ENCODE results near the gene UBXN1.

The UBXN1 gene

DNA sequence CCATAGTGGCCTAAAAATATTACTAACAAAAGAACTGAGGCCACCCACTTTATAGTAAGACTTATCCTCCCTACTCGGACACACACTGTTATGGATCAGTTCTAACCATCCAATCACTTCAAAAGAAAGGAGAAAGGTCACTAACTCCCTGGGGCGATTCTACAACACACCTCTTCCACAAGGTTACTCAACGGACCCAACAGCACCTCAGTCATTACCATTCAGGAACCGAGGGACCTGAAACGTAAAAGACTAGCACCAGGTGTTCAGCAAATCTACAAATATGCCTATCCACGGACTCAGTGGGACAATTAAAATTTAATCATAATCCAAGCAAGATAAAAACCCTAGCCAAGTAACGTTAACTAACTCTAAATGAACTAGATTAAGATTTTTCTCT, 46.8 kb upstream of the UBXN1 start:
- TF ChIP-seq, protein P1, sequence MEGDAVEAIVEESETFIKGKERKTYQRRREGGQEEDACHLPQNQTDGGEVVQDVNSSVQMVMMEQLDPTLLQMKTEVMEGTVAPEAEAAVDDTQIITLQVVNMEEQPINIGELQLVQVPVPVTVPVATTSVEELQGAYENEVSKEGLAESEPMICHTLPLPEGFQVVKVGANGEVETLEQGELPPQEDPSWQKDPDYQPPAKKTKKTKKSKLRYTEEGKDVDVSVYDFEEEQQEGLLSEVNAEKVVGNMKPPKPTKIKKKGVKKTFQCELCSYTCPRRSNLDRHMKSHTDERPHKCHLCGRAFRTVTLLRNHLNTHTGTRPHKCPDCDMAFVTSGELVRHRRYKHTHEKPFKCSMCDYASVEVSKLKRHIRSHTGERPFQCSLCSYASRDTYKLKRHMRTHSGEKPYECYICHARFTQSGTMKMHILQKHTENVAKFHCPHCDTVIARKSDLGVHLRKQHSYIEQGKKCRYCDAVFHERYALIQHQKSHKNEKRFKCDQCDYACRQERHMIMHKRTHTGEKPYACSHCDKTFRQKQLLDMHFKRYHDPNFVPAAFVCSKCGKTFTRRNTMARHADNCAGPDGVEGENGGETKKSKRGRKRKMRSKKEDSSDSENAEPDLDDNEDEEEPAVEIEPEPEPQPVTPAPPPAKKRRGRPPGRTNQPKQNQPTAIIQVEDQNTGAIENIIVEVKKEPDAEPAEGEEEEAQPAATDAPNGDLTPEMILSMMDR (IDR thresholded peaks at IDR 0.05; ENCODE audit: borderline replicate concordance, insufficient read depth, low read depth, low read length): no peak
- H3K4me3 ChIP-seq (ENCODE audit: low read depth, low read length): peak overlapping the region; percentile 98

DNA sequence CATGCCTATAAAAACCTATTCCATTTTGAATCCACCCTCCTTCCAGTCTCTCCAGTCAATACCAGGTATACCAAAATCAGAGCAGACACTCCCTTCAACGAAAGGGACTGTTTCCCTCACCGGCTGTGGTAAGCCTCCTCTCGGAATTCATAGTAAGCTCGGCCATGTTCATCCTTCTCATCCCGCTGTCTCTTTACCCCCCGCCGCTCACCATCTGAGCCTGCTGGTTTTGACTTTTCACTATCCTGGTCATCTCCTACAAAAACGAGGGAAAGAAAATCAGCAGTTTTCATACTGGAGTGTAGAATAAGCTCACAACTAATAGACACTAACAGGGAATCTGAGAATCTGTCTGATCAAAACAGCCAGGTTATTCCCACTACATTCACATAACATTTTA, 45.3 kb upstream of the UBXN1 start:
- TF ChIP-seq, protein P1 (IDR thresholded peaks at IDR 0.05; ENCODE audit: borderline replicate concordance, insufficient read depth, low read depth, low read length): no peak
- no peak overlapping the region for H3K4me3 ChIP-seq (ENCODE audit: low read depth, low read length)

DNA sequence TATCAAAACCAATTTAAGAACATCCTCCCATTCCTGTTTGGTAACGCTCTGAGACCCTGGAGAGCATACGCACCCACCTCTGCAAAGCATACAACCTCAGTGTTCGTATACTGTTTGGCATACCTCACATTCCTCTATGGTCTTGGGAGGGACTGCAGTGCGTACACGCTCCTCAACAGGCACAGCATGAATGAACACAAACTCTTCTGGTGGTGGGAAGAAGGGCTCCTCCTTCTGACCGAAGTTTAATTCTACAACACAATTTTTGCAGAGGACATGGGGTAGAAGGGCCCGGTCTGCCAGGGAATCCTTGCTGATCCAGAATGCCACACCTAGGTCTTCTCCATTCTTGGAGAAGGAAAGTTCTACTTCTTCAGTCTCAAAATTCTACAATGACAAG, 43.1 kb upstream of the UBXN1 start:
- TF ChIP-seq, protein P1 (IDR thresholded peaks at IDR 0.05; ENCODE audit: borderline replicate concordance, insufficient read depth, low read depth, low read length): no peak
- H3K4me3 ChIP-seq (ENCODE audit: low read depth, low read length): no peak overlapping the region

DNA sequence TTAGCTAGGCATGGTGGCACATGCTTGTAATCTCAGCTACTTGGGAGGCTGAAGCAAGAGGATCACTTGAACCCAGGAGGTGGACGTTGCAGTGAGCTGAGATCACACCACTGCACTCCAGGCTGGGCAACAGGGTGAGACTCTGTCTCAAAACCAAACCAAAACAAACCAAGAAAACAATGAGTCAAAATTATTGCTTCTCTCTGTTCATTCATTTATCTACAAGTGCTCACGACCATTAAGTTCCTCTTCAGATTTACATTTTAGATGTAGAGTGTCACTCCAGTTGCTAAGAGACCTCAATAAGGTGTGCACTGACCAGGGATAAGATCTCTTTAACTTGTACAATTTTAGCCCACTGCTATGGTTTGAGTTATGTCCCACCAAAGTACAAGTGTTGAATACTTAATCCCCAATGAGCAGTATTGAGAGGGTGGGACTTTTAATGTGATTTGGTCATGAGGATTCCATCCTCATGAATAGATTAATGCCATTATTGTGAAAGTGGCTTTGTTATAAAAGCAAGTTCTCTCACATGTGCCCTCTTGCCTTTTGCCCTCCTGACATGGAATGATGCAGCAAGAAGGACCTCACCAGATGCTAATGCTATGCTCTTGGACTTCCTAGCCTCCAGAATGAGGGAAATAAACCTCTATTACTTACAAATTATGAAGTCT, 40.6 kb upstream of the UBXN1 start:
- TF ChIP-seq, protein P1 (IDR thresholded peaks at IDR 0.05; ENCODE audit: borderline replicate concordance, insufficient read depth, low read depth, low read length): no peak
- no peak overlapping the region for H3K4me3 ChIP-seq (ENCODE audit: low read depth, low read length)

DNA sequence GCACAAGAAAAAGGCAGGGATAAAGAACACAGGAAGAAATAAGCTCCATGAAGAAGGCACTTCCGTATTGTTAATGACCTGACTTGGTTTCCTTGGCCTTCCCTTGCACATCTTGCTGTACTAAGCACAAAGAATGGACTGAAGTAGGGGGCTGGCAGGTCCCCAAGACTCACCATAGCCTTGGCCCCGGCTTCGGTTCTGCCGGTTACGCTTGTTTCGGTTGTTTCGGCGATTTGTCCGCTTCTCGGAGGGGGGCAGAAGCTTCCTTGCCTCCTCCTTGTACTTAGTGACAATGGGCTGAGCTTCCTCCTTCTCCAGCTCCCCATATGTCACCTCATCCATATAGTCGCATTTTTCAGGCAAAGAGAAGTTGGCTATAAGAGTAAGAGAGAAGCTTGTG, 37.9 kb upstream of the UBXN1 start:
- no peak overlapping the region for H3K4me3 ChIP-seq (ENCODE audit: low read depth, low read length)
- TF ChIP-seq, protein P1 (IDR thresholded peaks at IDR 0.05; ENCODE audit: borderline replicate concordance, insufficient read depth, low read depth, low read length): no peak

DNA sequence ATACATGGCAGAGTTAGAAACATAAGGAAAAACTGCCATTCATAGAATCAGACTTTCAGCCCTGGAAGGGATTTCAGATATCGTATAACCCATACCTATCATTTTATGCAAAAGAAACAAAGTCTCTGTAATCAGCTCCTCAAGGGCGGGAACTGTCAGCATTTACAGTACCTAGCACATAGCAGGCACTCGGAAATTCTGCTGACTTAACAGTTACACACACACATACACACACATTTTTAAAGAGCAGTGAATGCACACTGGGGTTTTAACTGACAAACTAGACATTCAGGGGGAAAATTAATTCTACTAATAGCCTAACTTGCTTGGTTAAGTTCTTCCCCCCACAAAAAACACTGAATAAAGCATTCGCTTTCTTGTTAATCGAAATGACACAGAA, 37.3 kb upstream of the UBXN1 start:
- TF ChIP-seq, protein P1 (IDR thresholded peaks at IDR 0.05; ENCODE audit: borderline replicate concordance, insufficient read depth, low read depth, low read length): no peak
- H3K4me3 ChIP-seq (ENCODE audit: low read depth, low read length): no peak overlapping the region

Measured in GM12875 (cell line).